Smooth muscle cell (in vitro differentiated cells): ENCODE measurements around the gene LNX2. TPM values are rescaled to one million over a fixed set of nuclear protein-coding genes. Genes with fewer than 3 reads are reported as not detected.

Experiments used
- DNase-seq: peaks from one replicate; lab custom pipeline; 2025; ENCODE audit not compliant: unreplicated experiment; lab: John Stamatoyannopoulos, UW
- H2AFZ ChIP-seq: fragments of 200-600 bp; sonication (generic); 2 replicates; pipeline ENCODE4 v1.6.0; 2016; ENCODE audit warnings: antibody characterized with exemption, low read depth, mild to moderate bottlenecking
- H3F3A ChIP-seq: fragments of 200-600 bp; sonication (generic); 2 replicates; pipeline ENCODE4 v1.6.0; 2017; ENCODE audit warnings: antibody characterized with exemption, low read depth
- H3K27ac ChIP-seq: fragments of 200-600 bp; sonication (generic); 2 replicates; pipeline ENCODE4 v1.5.1; 2016; ENCODE audit warnings: low read depth, mild to moderate bottlenecking
- H3K27me3 ChIP-seq: fragments of 200-600 bp; sonication (generic); 2 replicates; pipeline ENCODE4 v1.6.1; 2016; ENCODE audit warnings: low read depth, mild to moderate bottlenecking
- H3K36me3 ChIP-seq: fragments of 200-600 bp; sonication (generic); 2 replicates; pipeline ENCODE4 v1.5.1; 2016; ENCODE audit warnings: low read depth
- H3K4me1 ChIP-seq: fragments of 200-600 bp; sonication (generic); 2 replicates; pipeline ENCODE4 v1.5.1; 2016; ENCODE audit warnings: low read depth
- H3K4me2 ChIP-seq: fragments of 200-600 bp; sonication (generic); 2 replicates; pipeline ENCODE4 v1.6.0; 2016; ENCODE audit warnings: mild to moderate bottlenecking
- H3K4me3 ChIP-seq: fragments of 200-600 bp; sonication (generic); 2 replicates; pipeline ENCODE4 v1.5.1; 2016; ENCODE audit warnings: mild to moderate bottlenecking
- H3K79me2 ChIP-seq: fragments of 200-600 bp; sonication (generic); 2 replicates; pipeline ENCODE4 v1.6.0; 2016; ENCODE audit warnings: low read depth, mild to moderate bottlenecking
- H3K9ac ChIP-seq: fragments of 200-600 bp; sonication (generic); 2 replicates; pipeline ENCODE4 v1.6.0; 2016; ENCODE audit warnings: low read depth
- H3K9me3 ChIP-seq: fragments of 200-600 bp; sonication (generic); replicated peaks from 2 replicates; pipeline ENCODE4 v1.5.1; 2016; ENCODE audit warnings: low read depth
- H4K20me1 ChIP-seq: fragments of 200-600 bp; sonication (generic); 2 replicates; pipeline ENCODE4 v1.6.0; 2016; ENCODE audit warnings: low read depth
- WGBS: methylation state at CpG from one replicate; pipeline ENCODE4 v1.1.7; 2016; ENCODE audit warnings: low lambda C conversion rate; 5-methylcytosine and 5-hydroxymethylcytosine counted together
- polyA plus RNA-seq: library from polyadenylated mRNA; unstranded; fragments of >200 nt; fragmentation: Nextera tagmentation; extraction: Ambion mirVana; gene quantifications from 2 replicates; pipeline ENCODE4 v1.2.1, GENCODE V29; 2016
- total RNA-seq: library from RNA; depleted of rRNA; stranded (reverse); fragments of >200 nt; gene quantifications from 2 replicates; pipeline ENCODE4 v1.2.3, GENCODE V29; 2014
- TF ChIP-seq, protein P1 (sequence below): fragments of 200-600 bp; sonication (generic); IDR thresholded peaks from 2 replicates; pipeline ENCODE4 v1.5.1; 2017; ENCODE audit warnings: borderline replicate concordance, mild to moderate bottlenecking, antibody characterized with exemption; ENCODE audit not compliant: insufficient read depth, poor library complexity, severe bottlenecking

Gene LNX2
- total and polyA plus RNA-seq, 2 experiments from 2014 or later, result 5.5 to 7.3 TPM

DNA sequence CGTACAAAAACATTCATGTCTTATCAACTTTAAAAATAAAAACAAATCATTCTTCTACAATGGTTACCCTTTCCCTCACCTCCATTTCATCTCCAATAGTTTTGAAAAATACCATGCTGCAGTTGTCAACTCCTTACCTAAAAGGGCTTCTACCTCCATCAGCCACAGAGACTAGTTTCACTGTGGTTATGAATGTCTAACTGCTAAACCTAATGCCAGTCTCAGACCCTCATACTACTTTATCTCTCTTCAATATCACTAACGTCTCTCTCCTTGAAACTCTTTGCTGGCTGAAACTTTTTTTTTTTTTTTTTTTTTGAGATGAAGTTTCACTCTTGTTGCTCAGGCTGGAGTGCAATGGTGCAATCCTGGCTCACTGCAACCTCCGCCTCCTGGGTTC lies 27.1 kb downstream of the LNX2 start:
- Histone ChIP-seq H3K36me3 (no peaks in the 10 kb centered on the region), H3K4me3 (no peak overlapping the region), H3K4me1 (no peaks in the 10 kb centered on the region), H3K4me2 (no peak overlapping the region), H3K9ac (no peak overlapping the region), H3F3A (no peaks in the 10 kb centered on the region), H2AFZ (no peak overlapping the region), H3K27ac (no peak overlapping the region), H3K79me2 (peaks cover 46% of the 10 kb centered on the region), H4K20me1 (peaks cover 40% of the 10 kb centered on the region), H3K27me3 (no peaks in the 10 kb centered on the region), H3K9me3 (no peaks in the 10 kb centered on the region)
- 91% methylated on average over 3 of the region's 3 CpGs for WGBS
- no peak for DNase-seq
- TF ChIP-seq, protein P1, sequence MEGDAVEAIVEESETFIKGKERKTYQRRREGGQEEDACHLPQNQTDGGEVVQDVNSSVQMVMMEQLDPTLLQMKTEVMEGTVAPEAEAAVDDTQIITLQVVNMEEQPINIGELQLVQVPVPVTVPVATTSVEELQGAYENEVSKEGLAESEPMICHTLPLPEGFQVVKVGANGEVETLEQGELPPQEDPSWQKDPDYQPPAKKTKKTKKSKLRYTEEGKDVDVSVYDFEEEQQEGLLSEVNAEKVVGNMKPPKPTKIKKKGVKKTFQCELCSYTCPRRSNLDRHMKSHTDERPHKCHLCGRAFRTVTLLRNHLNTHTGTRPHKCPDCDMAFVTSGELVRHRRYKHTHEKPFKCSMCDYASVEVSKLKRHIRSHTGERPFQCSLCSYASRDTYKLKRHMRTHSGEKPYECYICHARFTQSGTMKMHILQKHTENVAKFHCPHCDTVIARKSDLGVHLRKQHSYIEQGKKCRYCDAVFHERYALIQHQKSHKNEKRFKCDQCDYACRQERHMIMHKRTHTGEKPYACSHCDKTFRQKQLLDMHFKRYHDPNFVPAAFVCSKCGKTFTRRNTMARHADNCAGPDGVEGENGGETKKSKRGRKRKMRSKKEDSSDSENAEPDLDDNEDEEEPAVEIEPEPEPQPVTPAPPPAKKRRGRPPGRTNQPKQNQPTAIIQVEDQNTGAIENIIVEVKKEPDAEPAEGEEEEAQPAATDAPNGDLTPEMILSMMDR, result no peak

DNA sequence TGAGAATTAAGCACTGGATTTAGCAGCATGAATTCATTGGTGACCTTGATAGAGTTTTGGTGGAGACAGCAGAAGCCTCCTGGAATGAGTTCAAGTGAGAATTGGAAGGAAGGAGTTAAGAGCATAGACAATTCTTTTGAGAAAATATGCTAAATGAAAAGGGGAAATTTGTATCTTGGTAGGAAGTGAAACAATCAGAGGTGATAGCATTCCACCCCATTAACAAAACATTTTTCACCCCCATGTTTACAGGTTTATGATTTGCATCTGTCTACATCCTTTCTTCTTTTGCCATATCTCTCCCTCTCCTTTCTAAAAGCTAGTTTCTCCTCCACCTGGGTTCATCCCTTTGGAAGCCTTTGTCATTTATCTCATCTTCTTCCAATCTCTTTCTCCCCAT lies 27.5 kb downstream of the LNX2 start:
- no peaks in the 10 kb centered on the region for H3K27me3 ChIP-seq
- no peak overlapping the region for H3K4me2 ChIP-seq
- no peak overlapping the region for H3K27ac ChIP-seq
- H3F3A ChIP-seq, result no peaks in the 10 kb centered on the region
- H2AFZ ChIP-seq, result no peak overlapping the region
- no peaks in the 10 kb centered on the region for H3K36me3 ChIP-seq
- TF ChIP-seq, protein P1, result no peak
- H3K4me1 ChIP-seq, result no peaks in the 10 kb centered on the region
- H3K9ac ChIP-seq, result no peak overlapping the region
- peaks cover 42% of the 10 kb centered on the region for H3K79me2 ChIP-seq
- no peaks in the 10 kb centered on the region for H3K9me3 ChIP-seq
- H3K4me3 ChIP-seq, result no peak overlapping the region
- no peak for DNase-seq
- peaks cover 36% of the 10 kb centered on the region for H4K20me1 ChIP-seq

DNA sequence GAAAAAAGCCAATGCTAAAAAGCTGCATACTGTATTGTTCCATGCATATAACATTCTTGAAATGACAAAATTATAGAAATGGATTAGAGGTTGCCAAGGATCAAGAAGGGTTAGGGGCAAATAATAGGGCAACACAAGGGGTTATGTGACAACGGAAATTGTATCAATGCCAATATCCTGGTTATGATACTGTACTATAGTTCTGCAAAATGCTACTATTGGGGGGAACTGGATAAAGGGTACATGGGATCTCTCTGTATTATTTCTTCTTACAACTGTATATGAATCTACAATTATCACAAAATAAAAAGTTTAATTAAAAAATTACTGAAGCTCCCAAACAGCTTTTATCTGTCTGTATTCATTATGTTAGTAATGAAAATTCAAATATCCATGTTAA lies 31.9 kb downstream of the LNX2 start:
- Histone ChIP-seq H3K9me3 (no peaks in the 10 kb centered on the region), H3K4me1 (peaks cover 10% of the 10 kb centered on the region), H3K9ac (no peak overlapping the region), H3K79me2 (peaks cover 13% of the 10 kb centered on the region), H3K4me3 (no peak overlapping the region), H2AFZ (no peak overlapping the region), H3F3A (no peaks in the 10 kb centered on the region), H4K20me1 (peaks cover 21% of the 10 kb centered on the region), H3K36me3 (no peaks in the 10 kb centered on the region), H3K4me2 (no peak overlapping the region), H3K27me3 (no peaks in the 10 kb centered on the region), H3K27ac (no peak overlapping the region)
- no peak for DNase-seq
- 94% methylated on average over 1 of the region's 1 CpG for WGBS
- TF ChIP-seq, protein P1, result no peak

DNA sequence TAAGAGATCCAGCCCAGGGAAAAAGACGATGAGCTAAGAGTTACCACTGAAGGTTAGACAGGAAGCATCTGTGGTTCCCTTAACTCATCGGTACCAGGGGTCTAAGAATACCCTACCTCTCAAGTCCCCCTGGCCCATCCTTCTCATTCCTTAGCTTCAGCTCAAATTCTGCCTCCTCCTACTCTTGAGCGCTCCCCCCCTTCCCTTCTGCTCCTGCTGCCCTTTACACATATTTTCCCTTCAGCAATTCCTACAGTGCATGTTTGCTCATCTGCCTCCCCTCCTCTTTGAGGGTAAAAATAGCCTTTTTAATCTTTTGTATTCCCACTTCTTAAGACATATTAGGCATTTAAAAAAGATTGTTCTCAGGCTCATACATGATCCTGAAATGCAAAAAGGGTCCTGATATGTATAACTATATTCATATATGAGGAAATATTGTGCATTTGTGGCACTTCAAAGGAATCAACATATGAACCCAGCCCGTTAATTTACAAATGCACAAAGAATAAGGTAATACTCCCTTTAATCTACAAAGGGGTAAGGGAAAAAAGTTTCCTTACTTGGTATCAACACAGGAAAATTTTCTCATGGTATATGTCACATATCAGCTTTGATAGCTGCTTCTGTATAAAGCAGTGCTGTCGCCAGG lies 33.1 kb downstream of the LNX2 start:
- Histone ChIP-seq H3K4me2 (peak overlapping the region; percentile 52), H3K27ac (no peak overlapping the region), H3K79me2 (peaks cover 13% of the 10 kb centered on the region), H3K9ac (no peak overlapping the region), H2AFZ (no peak overlapping the region), H4K20me1 (peaks cover 21% of the 10 kb centered on the region), H3K4me3 (no peak overlapping the region), H3K27me3 (no peaks in the 10 kb centered on the region), H3K9me3 (no peaks in the 10 kb centered on the region), H3K4me1 (peaks cover 10% of the 10 kb centered on the region), H3F3A (no peaks in the 10 kb centered on the region), H3K36me3 (no peaks in the 10 kb centered on the region)
- TF ChIP-seq, protein P1, result no peak
- no peak for DNase-seq
- 80% methylated on average over 5 of the region's 5 CpGs for WGBS
